Stomach (tissue), 9 donors: ENCODE measurements around the gene SLC18A3. TPM values are rescaled to one million over a fixed set of nuclear protein-coding genes. Genes with fewer than 3 reads are reported as not detected.

Experiments
- DNase-seq, 2 donors: peaks; one replicate each; pipeline versions ENCODE4 v3.0.0 to v3.0.0-alpha.2; 2013 to 2019
- H3K27ac ChIP-seq, 5 donors: fragments of 200-600 bp in 4 of 5; sonication (generic) in 4 of 5; one replicate each; pipeline ENCODE4 v1.5.1; 2013 to 2019; ENCODE audit warnings: mild to moderate bottlenecking in 1 of 5, moderate library complexity in 1 of 5
- H3K27me3 ChIP-seq, 3 donors: fragments of 200-600 bp; sonication (generic); one replicate each; pipeline ENCODE4 v1.5.1; 2017 to 2019; ENCODE audit warnings: mixed run types in 1 of 3
- H3K36me3 ChIP-seq, 4 donors: fragments of 200-600 bp; sonication (generic); 1 replicate in 3 of 4; 2 replicates in 1 of 4; pipeline ENCODE4 v1.5.1; 2016 to 2019
- H3K4me1 ChIP-seq, 4 donors: fragments of 200-600 bp; sonication (generic); one replicate each; pipeline ENCODE4 v1.5.1; 2016 to 2019
- H3K4me3 ChIP-seq, 4 donors: fragments of 200-600 bp; sonication (generic) in 3 of 4; one replicate each; pipeline ENCODE4 v1.5.1; 2016 to 2019; ENCODE audit warnings: mild to moderate bottlenecking in 1 of 4
- H3K9me3 ChIP-seq, 4 donors: fragments of 200-600 bp; sonication (generic); one replicate each; pipeline ENCODE4 v1.5.1; 2016 to 2019
- CTCF ChIP-seq, 7 experiments: fragments of 450-650 bp in 4 of 7; fragments of 200-600 bp in 3 of 7; sonication (generic) in 3 of 7; IDR thresholded peaks; one replicate each; pipeline ENCODE4 v1.5.1; 2016 to 2019; ENCODE audit warnings: antibody characterized with exemption in 7 of 7, control low read depth in 2 of 7, mild to moderate bottlenecking in 1 of 7
- EP300 ChIP-seq: sonication (generic); formaldehyde crosslinking; IDR thresholded peaks from one replicate; pipeline ENCODE4 v1.6.1; 2017; ENCODE audit warnings: antibody characterized with exemption
- POLR2A ChIP-seq, 4 donors: fragments of 450-650 bp; IDR thresholded peaks; one replicate each; pipeline ENCODE4 v1.6.1; 2016; ENCODE audit warnings: antibody characterized with exemption in 4 of 4, control low read depth in 2 of 4, mild to moderate bottlenecking in 1 of 4, moderate library complexity in 1 of 4
- POLR2AphosphoS5 ChIP-seq, 3 donors: sonication (generic); formaldehyde crosslinking; IDR thresholded peaks; one replicate each; pipeline ENCODE4 v1.6.1; 2016; ENCODE audit warnings: antibody characterized with exemption in 3 of 3
- WGBS, 5 donors: extraction: QIAGEN DNeasy Blood & Tissue Kit in 3 of 5; methylation state at CpG; one replicate each; pipeline versions ENCODE4 v1.1.5 to v1.1.7; 2013 to 2018; 5-methylcytosine and 5-hydroxymethylcytosine counted together
- intact Hi-C: fragments of 100-400 bp; cut with DNase I; formaldehyde crosslinking; loops from one replicate; pipeline ENCODE4 v1.15.1; 2023; ENCODE audit warnings: low total_unique reads
- polyA plus RNA-seq, 3 donors: library from polyadenylated mRNA; stranded (reverse); fragments of 200-250 nt; gene quantifications; one replicate each; pipeline ENCODE4 v1.2.3, GENCODE V29; 2013
- total RNA-seq, 5 donors: library from RNA; depleted of rRNA; stranded (reverse); fragments of >200 nt; gene quantifications; one replicate each; pipeline versions ENCODE4 v1.1.0 to v1.2.3, GENCODE V29; 2014 to 2016
- donor health status: healthy with polysubstance abuse.
- donor health status: Bipolar disorder and iron deficiency.
- donor health status: healthy.

The SLC18A3 gene
- total and polyA plus RNA-seq, 8 donors: 0.20 to 0.73 TPM; not detected in 6

- TF ChIP-seq CTCF (IDR thresholded peaks at IDR 0.05): no peak
- TF ChIP-seq POLR2AphosphoS5 (IDR thresholded peaks at IDR 0.05): no peak
- TF ChIP-seq EP300: no peak
- no peak for TF ChIP-seq POLR2A (IDR thresholded peaks at IDR 0.05)
- Histone ChIP-seq H3K27ac (no peak overlapping the region), H3K27me3 (peaks cover 0 to 20% (median 7%) of the 10 kb centered on the region in 3 donors), H3K36me3 (no peaks in the 10 kb centered on the region), H3K9me3 (no peaks in the 10 kb centered on the region), H3K4me3 (no peak overlapping the region), H3K4me1 (no peaks in the 10 kb centered on the region)
- intact Hi-C loops: no loop called here
- WGBS, 5 donors: 90 to 97% (median 93%) methylated on average over 6 of the region's 6 CpGs
- DNase-seq: no peak
Measured at GRCh38 chr10:49631975-49632374, 21.9 kb downstream of the SLC18A3 start.

- TF ChIP-seq POLR2A (IDR thresholded peaks at IDR 0.05): no peak
- no peak for TF ChIP-seq POLR2AphosphoS5 (IDR thresholded peaks at IDR 0.05)
- TF ChIP-seq EP300: no peak
- TF ChIP-seq CTCF (IDR thresholded peaks at IDR 0.05): no peak
- H3K27ac ChIP-seq: no peak overlapping the region
- H3K4me1 ChIP-seq: no peaks in the 10 kb centered on the region
- intact Hi-C loops: no loop called here
- H3K9me3 ChIP-seq: no peaks in the 10 kb centered on the region
- H3K27me3 ChIP-seq: peaks cover 0 to 20% (median 7%) of the 10 kb centered on the region in 3 donors
- no peaks in the 10 kb centered on the region for H3K36me3 ChIP-seq
- WGBS, 5 donors: 46 to 60% (median 52%) methylated on average over 9 to 12 of the region's 12 CpGs
- no peak overlapping the region for H3K4me3 ChIP-seq
- no peak for DNase-seq
Measured at GRCh38 chr10:49632406-49633317, 22.6 kb downstream of the SLC18A3 start.

- WGBS, 5 donors: 30 to 44% (median 37%) methylated on average over 12 to 13 of the region's 13 CpGs
- TF ChIP-seq CTCF (IDR thresholded peaks at IDR 0.05) (no peak), POLR2A (IDR thresholded peaks at IDR 0.05) (no peak), EP300 (no peak), POLR2AphosphoS5 (IDR thresholded peaks at IDR 0.05) (no peak)
- intact Hi-C loops: no loop called here
- Histone ChIP-seq H3K4me1 (no peaks in the 10 kb centered on the region), H3K4me3 (no peak overlapping the region), H3K27ac (no peak overlapping the region), H3K27me3 (peaks cover 0 to 20% (median 7%) of the 10 kb centered on the region in 3 donors), H3K36me3 (no peaks in the 10 kb centered on the region), H3K9me3 (no peaks in the 10 kb centered on the region)
- peak in 1 of 2 donors; percentile 65 for DNase-seq
Measured at GRCh38 chr10:49633327-49634068, 23.4 kb downstream of the SLC18A3 start.

- Histone ChIP-seq H3K4me1 (no peaks in the 10 kb centered on the region), H3K27me3 (peaks cover 0 to 25% (median 7%) of the 10 kb centered on the region in 3 donors), H3K27ac (no peak overlapping the region), H3K4me3 (no peak overlapping the region), H3K9me3 (no peaks in the 10 kb centered on the region), H3K36me3 (no peaks in the 10 kb centered on the region)
- WGBS, 5 donors: 64 to 81% (median 64%) methylated on average over 8 of the region's 8 CpGs
- DNase-seq: no peak
- intact Hi-C loops: no loop called here
- TF ChIP-seq CTCF (IDR thresholded peaks at IDR 0.05) (no peak), POLR2AphosphoS5 (IDR thresholded peaks at IDR 0.05) (no peak), EP300 (no peak), POLR2A (IDR thresholded peaks at IDR 0.05) (no peak)
Measured at GRCh38 chr10:49634069-49634660, 24.1 kb downstream of the SLC18A3 start.
